GM18502 (cell line): ENCODE data around the gene MLPH.

Experiments
- ATAC-seq: cut with Tn5 transposase; IDR thresholded peaks from one replicate; pipeline ENCODE4 v1.9.1; 2021; ENCODE audit warnings: mild to moderate bottlenecking; ENCODE audit not compliant: unreplicated experiment, poor library complexity

MLPH gene

GRCh38 chr2:237495521-237496117 lies 8.6 kb downstream of the MLPH start:
- ATAC-seq, result no peak

DNA sequence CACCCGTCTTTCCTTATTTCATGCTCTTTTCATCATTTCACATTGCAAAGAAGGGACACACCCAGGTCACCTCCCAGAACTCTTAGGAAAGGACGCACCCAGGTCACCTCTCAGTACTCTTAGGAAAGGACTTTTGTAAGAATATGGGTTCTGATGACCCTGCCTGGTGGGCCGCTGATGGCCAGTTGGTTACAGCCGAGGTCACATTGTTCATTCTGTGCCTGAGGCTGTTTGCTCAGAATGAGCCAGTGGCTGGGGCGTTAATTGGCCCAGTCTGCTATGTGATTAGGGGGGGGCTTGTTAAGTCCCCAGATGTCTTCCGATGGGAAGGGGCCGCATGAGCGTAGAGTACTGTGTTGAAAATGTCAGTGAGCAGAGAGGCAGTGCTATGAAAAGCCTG lies 9.4 kb downstream of the MLPH start:
- ATAC-seq, result no peak

DNA sequence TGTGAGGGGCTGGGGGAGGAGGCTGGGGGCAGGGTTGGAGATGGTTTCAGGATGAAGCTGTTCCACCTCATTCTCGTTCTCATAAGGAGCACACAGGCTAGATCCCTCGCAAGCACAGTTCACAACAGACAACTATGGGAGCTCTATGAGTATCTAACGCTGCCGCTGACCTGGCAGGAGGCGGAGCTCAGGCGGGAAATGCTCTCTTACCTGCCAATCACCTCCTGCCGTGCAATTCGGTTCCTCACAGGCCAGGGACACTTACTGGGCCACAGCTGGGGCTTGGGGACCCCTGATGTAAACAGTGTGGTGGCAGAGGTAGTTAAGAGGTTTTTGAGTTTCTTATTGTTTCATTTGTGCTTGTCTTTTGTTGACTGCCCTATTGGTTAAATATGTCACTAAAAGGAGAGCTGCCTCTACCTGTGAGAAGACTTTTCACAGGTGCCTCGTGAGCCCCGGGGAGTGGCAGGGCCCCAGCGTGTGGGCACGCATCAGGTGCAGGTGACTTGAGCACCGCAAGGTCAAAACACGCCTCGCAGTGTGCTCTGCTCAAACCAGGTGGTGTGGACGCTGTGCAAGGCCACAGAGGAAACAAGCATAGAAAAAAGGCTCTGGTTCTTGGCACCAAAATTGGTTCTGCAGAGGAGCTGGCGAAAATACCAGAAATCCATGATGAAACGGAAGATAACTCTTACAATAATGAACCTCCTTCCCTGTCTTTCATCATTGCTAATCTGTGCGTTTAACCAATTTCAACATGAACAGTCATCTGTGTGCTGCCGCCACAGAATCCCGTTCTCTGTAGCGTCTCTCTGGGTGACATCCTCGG lies 10.2 kb downstream of the MLPH start:
- no peak for ATAC-seq

DNA sequence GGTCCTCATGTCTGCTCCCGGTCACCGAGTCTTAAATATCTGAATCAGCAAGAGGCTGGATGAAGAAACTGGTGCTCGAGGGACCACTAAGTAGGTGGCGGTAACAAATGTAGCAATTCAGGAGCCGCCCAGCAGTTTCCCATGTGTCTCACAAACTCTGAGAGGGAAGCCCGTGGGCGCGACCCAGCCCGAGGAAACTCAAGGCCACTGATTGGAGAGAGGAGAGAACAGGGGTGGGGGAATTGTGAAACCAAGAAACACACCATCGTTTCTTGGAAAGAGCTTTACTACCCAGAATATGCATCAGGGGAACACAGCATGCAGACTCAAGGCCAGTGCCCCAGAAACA lies 10.8 kb downstream of the MLPH start:
- ATAC-seq, result no peak

DNA sequence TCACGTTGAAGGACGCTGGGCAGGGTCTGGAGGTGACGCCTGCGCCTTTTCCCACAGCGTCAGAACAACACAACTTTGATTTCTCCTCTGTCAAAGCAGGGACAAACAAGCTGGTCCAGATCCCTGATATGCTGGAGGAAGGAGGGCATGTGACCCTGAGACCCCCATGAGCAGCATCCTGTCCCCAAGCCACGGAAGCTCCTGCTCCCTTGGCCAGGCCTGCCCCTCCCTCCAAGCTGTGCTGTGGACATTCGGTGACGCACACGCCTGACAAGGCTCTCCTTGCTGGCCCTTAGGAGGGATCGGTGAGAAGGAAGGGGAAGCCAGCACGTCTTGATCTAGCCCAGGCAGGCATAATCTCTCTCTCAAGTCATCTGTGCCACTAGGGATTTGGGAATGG lies 11.3 kb downstream of the MLPH start:
- ATAC-seq, result no peak

- no peak for ATAC-seq
These were observed 13.8 kb downstream of the MLPH start for GRCh38 chr2:237500681-237501424.

DNA sequence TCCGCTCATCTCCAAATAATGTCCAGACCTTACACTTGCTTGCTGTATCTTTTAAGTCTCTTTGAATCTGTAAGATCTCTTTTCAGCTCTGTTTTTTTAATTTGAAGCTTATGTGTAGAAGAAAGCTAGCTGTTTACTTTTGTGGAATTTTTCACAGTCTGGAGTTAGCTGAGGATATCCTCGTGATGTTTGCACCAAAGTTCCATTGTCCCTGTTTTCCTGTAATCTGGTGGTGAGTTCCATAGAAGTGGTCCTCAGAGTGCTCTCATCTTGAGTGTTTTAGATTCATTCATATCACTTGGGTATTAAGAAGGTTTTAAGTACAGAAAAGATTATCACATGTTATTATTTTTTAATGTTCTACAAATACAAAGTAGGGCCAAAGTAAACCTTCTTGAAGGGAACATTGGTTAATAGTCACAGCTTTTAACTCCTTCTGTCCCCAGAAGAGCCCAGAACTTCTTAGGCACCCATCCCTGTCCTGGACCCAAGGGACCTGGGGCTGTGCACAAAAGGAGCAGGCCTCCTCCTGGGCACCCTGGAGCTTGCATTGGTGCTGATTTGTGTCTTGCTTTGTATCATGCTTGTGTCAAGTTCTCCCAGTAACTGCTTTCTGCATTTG lies 15.0 kb downstream of the MLPH start:
- ATAC-seq, result no peak

- no peak for ATAC-seq
These were observed 16.1 kb downstream of the MLPH start for GRCh38 chr2:237503201-237503600.

DNA sequence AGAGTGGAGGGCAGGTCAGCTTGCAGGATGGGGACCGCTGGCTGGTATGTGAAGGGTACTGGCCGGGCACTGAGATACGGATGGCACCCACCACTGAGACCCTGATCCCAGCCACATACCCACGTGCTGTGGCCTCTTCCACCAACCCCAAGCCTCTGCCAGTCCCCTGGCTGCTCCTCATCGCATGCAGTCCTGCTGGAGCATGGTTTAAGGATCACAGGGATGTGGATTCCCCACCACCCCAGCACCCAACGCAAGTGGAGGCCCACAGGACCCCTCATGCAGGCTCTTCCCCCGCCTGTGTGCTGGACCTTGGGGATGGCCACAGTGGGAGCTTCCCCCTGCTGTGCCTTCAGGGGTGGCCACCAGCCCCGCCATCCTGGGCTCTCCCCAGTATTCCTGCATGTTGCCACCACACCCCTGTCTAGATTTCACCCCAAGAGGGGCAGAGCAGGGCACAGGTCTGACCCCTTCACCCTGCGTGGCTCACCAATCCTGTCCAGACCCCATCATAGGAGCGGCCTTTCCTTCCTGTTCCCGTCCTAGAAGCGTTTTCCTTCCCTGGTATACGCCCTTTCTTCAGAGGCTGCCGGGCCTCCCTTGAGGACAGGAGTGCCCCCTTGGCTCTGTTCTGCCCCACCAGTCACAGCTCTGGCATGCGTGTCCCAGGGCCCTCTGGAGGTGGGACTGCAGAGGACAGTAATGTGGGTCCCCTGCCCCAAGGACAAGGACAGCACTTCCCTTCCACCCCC lies 18.3 kb downstream of the MLPH start:
- no peak for ATAC-seq

DNA sequence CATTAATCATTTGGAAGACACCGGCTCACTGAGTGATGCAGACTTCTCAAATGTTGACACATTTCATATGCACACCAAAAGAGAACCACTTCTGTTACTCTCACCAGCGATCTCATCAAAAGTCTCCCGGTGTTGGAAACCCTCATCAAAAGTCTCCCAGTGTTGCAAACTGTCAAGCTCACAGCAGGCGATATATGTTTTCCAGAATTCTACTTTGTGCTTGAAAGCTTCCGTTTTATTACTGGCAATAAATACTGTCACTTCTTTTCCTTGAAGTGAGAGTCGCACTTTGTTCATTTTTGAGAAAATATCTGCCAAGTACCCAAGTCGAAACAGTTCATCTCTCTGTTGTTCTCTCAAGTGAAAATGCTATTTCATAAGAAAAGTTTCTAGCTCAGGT lies 20.5 kb downstream of the MLPH start:
- no peak for ATAC-seq

- ATAC-seq, result no peak
These were observed 21.3 kb downstream of the MLPH start for GRCh38 chr2:237508361-237508760.

DNA sequence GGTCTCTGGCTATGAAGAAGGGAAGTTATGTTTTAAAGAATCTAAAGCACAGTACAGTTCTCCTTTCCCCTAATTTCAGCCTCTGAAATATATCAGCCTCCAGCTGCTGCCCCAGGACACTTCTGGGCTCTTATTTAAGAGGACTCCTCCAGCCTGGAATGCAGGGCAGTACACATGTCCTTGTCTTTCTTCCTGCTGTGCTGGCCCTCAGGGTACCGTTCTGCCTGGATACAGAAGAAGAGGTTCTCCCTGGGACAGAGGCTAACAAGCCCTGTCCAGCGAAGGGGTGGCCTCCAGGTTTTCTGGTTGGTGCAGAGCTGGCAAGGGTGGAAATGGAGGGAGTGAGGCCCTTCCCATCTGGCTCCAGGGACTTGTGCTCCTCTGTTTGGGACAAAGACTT lies 22.1 kb downstream of the MLPH start:
- ATAC-seq, result no peak

GRCh38 chr2:237509905-237510304 lies 22.9 kb downstream of the MLPH start:
- ATAC-seq, result no peak

- ATAC-seq, result no peak
These were observed 23.6 kb downstream of the MLPH start for GRCh38 chr2:237510502-237511217.

- ATAC-seq, result no peak
These were observed 24.4 kb downstream of the MLPH start for GRCh38 chr2:237511433-237511832.

DNA sequence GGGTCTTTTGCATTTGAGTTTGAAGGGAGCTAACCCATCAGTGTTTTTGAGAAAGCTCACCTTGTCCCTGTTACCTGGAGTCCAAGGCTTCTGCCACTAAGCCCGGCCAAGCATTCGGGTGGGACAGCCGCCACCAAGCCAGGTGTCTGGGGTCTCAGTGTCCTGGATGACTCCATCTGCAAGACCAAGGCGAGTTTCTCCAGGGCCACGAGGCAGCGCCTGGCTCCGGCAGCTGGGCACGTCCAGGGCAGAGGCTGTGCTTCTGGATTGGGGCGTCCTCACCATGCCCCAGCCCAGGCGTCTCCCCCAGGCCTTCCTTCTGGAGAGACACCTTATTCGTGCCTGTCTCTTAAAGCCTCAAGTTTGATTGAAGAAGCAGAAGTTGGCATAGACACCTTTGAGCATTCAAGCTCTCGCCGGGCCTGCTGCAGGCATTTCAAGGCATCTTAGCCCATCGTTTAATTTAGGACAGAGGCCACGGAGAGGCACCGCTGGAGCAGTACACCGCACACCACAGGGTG lies 24.9 kb downstream of the MLPH start:
- ATAC-seq, result no peak

GRCh38 chr2:237512774-237513466 lies 25.9 kb downstream of the MLPH start:
- ATAC-seq, result no peak

GRCh38 chr2:237513693-237514092 lies 26.6 kb downstream of the MLPH start:
- ATAC-seq, result no peak
